SH-SY5Y (cell line): ENCODE measurements around the gene DUOX2.

Experiments used
- GATA2 ChIP-seq: IDR thresholded peaks from 2 replicates; pipeline ENCODE4 v1.6.1; 2011; ENCODE audit warnings: mild to moderate bottlenecking, low read depth, low read length
- GATA3 ChIP-seq: IDR thresholded peaks from 2 replicates; pipeline ENCODE4 v1.6.1; 2011; ENCODE audit warnings: low read depth, mild to moderate bottlenecking, low read length, moderate library complexity

The DUOX2 gene

GRCh38 chr15:45088801-45089711, 24.9 kb downstream of the DUOX2 start:
- TF ChIP-seq GATA3 (no peak), GATA2 (no peak)

DNA sequence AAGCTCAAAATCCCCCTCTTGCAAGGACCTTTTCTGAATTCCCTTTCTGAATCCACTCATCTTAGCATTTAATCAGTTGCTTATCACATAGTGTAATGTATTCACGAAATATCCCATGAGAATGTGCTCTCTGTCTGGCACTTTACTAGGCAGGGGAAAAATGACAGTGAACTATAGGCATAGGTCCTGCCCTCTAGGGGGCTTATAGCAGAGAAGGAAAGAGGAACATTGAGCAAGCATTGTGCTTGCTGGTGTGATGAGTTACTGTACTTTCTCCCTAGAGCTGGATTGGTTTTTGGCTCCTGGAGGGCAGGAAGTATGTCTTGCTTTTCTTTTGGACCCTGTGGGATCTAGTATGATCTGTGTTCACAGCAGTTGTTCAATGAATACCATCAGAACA, 26.5 kb downstream of the DUOX2 start:
- TF ChIP-seq GATA3 (no peak), GATA2 (no peak)

DNA sequence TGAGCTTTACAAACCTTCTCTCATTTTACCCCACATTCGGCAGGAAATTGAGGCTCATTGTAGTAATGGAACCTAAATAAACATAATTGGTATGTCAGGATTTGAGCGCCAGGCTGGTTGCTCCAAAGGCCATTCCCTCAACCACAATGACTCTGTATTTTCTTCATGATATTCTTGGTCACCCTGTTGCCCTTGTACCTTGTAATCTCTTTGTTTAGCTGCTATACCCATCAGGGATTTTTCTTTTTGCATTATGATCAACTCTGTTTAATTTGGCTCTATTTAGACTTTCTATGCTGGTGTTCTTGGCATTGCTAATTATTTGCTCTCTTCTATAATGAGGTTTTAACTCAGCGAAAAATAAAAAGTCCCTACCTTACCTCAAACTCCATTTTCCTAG, 29.8 kb downstream of the DUOX2 start:
- TF ChIP-seq GATA2 (no peak), GATA3 (no peak)

DNA sequence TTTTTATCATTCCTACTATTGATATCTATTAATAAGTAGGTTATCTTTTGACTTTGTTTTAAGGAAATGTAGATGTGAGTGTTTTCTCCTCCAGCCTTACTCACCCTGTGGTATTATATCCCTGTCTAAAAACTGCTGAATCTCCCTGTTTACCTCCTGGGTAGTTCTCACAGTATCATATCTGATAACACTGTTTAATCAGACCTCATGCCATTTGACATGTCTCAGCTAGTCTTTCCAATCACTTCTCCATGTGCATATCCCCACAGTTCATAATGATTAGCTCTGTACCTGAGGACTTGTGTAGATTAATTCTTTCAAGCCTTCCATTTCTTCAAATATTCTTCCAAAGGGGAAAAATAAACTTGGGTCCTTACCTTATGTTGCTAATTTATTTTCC, 30.7 kb downstream of the DUOX2 start:
- TF ChIP-seq GATA3 (no peak), GATA2 (no peak)

DNA sequence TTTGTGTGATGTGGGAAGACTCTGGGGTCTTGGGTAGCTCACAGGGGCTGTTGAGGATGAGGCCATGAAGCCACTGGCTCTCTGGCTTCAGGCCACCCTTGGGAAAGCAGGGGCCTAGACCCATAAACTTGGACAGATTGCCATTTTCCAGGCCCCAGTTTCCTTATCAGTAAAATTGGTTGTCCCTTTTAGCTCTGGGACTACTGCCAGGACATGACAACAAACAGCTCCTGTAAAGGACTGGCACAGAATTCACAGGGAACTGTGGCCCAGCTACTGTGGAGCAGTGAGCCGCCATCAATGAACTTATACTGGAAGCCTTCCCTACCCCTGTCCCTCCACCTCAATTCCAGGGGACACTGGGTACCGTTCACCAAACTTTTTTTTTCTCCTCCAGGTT, 36.6 kb downstream of the DUOX2 start:
- peak; percentile 38; the same call in 1 of the 2 replicates for TF ChIP-seq GATA2

GRCh38 chr15:45064386-45064785, 49.6 kb downstream of the DUOX2 start:
- no peak for TF ChIP-seq GATA3
- no peak for TF ChIP-seq GATA2

DNA sequence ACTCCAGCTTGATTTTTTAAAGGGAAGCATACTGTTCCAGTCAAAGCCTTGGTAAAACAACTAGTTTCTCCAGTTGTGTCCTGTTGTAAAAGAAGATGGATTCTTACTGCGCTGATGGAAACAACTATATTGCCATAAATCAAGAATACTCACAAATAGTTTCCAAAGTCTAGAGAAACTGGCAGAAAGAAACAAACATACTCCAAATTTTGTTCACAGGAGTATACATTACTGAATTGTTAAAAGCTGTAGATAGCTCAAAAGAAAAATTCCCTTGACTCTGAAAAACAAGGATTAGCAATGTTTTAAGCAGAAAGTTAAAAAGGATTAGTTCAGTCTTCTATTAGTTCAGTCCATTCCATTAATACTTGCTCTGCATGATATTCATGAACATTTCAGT, 63.4 kb downstream of the DUOX2 start:
- no peak for TF ChIP-seq GATA3
- no peak for TF ChIP-seq GATA2

DNA sequence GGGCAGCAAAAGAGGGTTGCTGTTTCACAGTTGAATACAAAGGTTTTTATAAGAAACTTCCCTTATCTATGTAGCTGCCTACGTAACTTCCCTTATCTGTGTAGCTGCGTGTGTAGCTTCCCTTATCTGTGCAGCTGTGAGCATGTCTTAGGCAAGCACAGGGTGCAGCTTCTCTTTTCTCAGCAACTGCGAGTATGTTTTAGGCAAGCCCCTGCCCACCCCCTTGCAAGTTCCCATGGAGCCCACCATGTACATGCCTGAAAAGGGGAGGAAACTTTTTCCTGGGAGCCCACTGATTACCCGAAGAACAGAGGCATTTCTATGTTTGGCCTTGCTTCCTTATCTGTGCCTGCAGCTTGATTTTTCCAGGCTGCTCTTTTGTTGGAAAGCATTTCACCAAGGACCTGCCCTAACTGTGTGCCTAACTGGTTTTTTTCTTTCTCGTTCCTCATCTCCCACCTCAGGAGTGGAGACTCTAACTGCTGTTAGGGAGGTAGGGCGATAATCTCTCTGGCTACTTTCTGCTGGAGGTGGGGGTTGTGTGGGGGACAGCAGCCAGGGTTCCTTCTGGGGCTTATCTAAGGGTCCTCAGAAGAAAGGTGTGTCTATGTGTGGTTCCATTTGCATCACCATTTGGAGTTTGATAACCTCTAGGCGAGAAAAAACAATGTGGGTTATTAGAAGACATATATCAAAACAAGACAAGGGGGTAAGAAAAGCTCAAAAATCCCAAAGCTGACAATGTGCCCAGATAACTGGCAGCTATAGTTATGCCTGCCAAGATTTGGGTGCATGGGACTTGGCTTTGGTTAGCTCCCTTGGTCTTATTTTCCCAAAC, 65.0 kb downstream of the DUOX2 start:
- TF ChIP-seq GATA2 (no peak), GATA3 (no peak)
